Measurements from ENCODE around the gene CCSER1.
"Not testable (repeated sequence)": the region's sequence is repeated elsewhere in the genome, so short reads cannot be mapped to it uniquely, and the experiment has no call there.

- TF ChIP-seq EZH2phosphoT487 (conservative IDR thresholded peaks at IDR 0.05; ENCODE audit: low read length); CTCF (IDR thresholded peaks at IDR 0.05; ENCODE audit: insufficient read depth, low read length, poor library complexity, severe bottlenecking): not testable (repeated sequence)
These were observed 711.7 kb downstream of the CCSER1 start for GRCh38 chr4:90838859-90839258.

Data from SU-DHL-6 (cell line).